Endothelial cell (in vitro differentiated cells): ENCODE data around the gene RNU6-1. TPM values are rescaled to one million over a fixed set of nuclear protein-coding genes. Genes with fewer than 3 reads are reported as not detected.

Experiments used
- DNase-seq: peaks from one replicate; pipeline ENCODE4 v3.0.0; 2021; ENCODE audit warnings: low spot score
- H3K27ac Mint-ChIP-seq: one replicate; pipeline ENCODE4 v1.8.0; 2021; ENCODE audit warnings: mixed read lengths, inconsistent platforms; ENCODE audit not compliant: unreplicated experiment
- H3K27me3 Mint-ChIP-seq: one replicate; pipeline ENCODE4 v1.8.0; 2021; ENCODE audit warnings: mild to moderate bottlenecking, moderate library complexity, mixed read lengths, inconsistent platforms; ENCODE audit not compliant: unreplicated experiment
- H3K36me3 Mint-ChIP-seq: one replicate; pipeline ENCODE4 v1.8.0; 2021; ENCODE audit warnings: mild to moderate bottlenecking, low read depth, mixed read lengths, inconsistent platforms; ENCODE audit not compliant: unreplicated experiment
- H3K4me1 Mint-ChIP-seq: one replicate; pipeline ENCODE4 v1.8.0; 2021; ENCODE audit warnings: mild to moderate bottlenecking, mixed read lengths, inconsistent platforms; ENCODE audit not compliant: unreplicated experiment
- H3K4me3 Mint-ChIP-seq: one replicate; pipeline ENCODE4 v1.8.0; 2021; ENCODE audit warnings: mild to moderate bottlenecking, mixed read lengths, inconsistent platforms; ENCODE audit not compliant: unreplicated experiment
- H3K9me3 Mint-ChIP-seq: one replicate; pipeline ENCODE4 v1.8.0; 2021; ENCODE audit warnings: mixed read lengths, inconsistent platforms; ENCODE audit not compliant: unreplicated experiment
- CTCF ChIP-seq: fragments of 200-600 bp; sonication (generic); IDR thresholded peaks from one replicate; pipeline ENCODE4 v1.5.0; 2021; ENCODE audit warnings: antibody characterized with exemption; ENCODE audit not compliant: unreplicated experiment
- total RNA-seq: library from RNA; stranded (reverse); fragmentation: NEBNext Ultra II Directional; extraction: Animal tissue kit (Norgen Biotek cat#: 25700); gene quantifications from one replicate; pipeline ENCODE4 v1.2.1, GENCODE V29; 2021; ENCODE audit not compliant: unreplicated experiment

Gene RNU6-1
- total RNA-seq, 1 donor from 2014 or later, result not detected

- no peak overlapping the region for H3K4me3 Mint-ChIP-seq
- DNase-seq, result no peak
- peaks cover 9% of the 10 kb centered on the region for H3K36me3 Mint-ChIP-seq
- H3K9me3 Mint-ChIP-seq, result no peaks in the 10 kb centered on the region
- peaks cover 8% of the 10 kb centered on the region for H3K27me3 Mint-ChIP-seq
- no peak for TF ChIP-seq CTCF
- peaks cover 13% of the 10 kb centered on the region for H3K4me1 Mint-ChIP-seq
- H3K27ac Mint-ChIP-seq, result no peak overlapping the region
These were observed 34.7 kb downstream of the RNU6-1 start for GRCh38 chr15:67805008-67805665.

- peaks cover 9% of the 10 kb centered on the region for H3K36me3 Mint-ChIP-seq
- no peak for TF ChIP-seq CTCF
- no peak for DNase-seq
- H3K4me3 Mint-ChIP-seq, result no peak overlapping the region
- peaks cover 13% of the 10 kb centered on the region for H3K4me1 Mint-ChIP-seq
- no peaks in the 10 kb centered on the region for H3K9me3 Mint-ChIP-seq
- no peak overlapping the region for H3K27ac Mint-ChIP-seq
- H3K27me3 Mint-ChIP-seq, result peaks cover 8% of the 10 kb centered on the region
These were observed 35.6 kb downstream of the RNU6-1 start for GRCh38 chr15:67803996-67804843.

GRCh38 chr15:67803299-67803698 is 36.5 kb downstream of the RNU6-1 start:
- no peak overlapping the region for H3K27ac Mint-ChIP-seq
- TF ChIP-seq CTCF, result no peak
- no peak for DNase-seq
- peaks cover 5% of the 10 kb centered on the region for H3K27me3 Mint-ChIP-seq
- peaks cover 13% of the 10 kb centered on the region for H3K4me1 Mint-ChIP-seq
- no peaks in the 10 kb centered on the region for H3K9me3 Mint-ChIP-seq
- H3K4me3 Mint-ChIP-seq, result no peak overlapping the region
- H3K36me3 Mint-ChIP-seq, result peaks cover 5% of the 10 kb centered on the region

- Mint-ChIP-seq H3K27ac (no peak overlapping the region), H3K36me3 (no peaks in the 10 kb centered on the region), H3K27me3 (peaks cover 2% of the 10 kb centered on the region), H3K9me3 (no peaks in the 10 kb centered on the region), H3K4me3 (no peak overlapping the region), H3K4me1 (peaks cover 18% of the 10 kb centered on the region)
- DNase-seq, result no peak
- TF ChIP-seq CTCF, result no peak
These were observed 37.6 kb downstream of the RNU6-1 start for GRCh38 chr15:67801926-67802914.
